Measurements from ENCODE around the gene AFG1L. TPM values are rescaled to one million over a fixed set of nuclear protein-coding genes. Genes with fewer than 3 reads are reported as not detected.
A peak's percentile ranks its signal among the peaks of the same experiment; 100 is the strongest.
"Not testable (repeated sequence)": the region's sequence is repeated elsewhere in the genome, so short reads cannot be mapped to it uniquely, and the experiment has no call there.

The AFG1L gene
- total RNA-seq (10 to 100 TPM in 1 of 5 donors, 1 to 10 TPM in 2, under 1 TPM in 1, not detected in 1; 0.45 to 18.5 (median 6.4) TPM), polyA plus RNA-seq (1 to 10 TPM; 2.1 to 3.2 (median 2.4) TPM)
- long read RNA-seq, donor 1, full-length matches to known transcripts: 1 of 1 reads
- long read RNA-seq, donor 1, partial matches to known transcripts: 0 of 1 reads
- long read RNA-seq, donor 1, other reads (novel, unspliced or antisense): 0 of 1 reads
- long read RNA-seq, donor 2: 0 reads
- long read RNA-seq, donor 3: 0 reads
- long read RNA-seq, donor 4: 0 reads
- long read RNA-seq, donor 5, full-length matches to known transcripts: 1 of 1 reads
- long read RNA-seq, donor 5, partial matches to known transcripts: 0 of 1 reads
- long read RNA-seq, donor 5, other reads (novel, unspliced or antisense): 0 of 1 reads
- long read RNA-seq, donor 6, full-length matches to known transcripts: 1 of 1 reads
- long read RNA-seq, donor 6, partial matches to known transcripts: 0 of 1 reads
- long read RNA-seq, donor 6, other reads (novel, unspliced or antisense): 0 of 1 reads
- long read RNA-seq, donor 7: 0 reads
- long read RNA-seq, donor 8: 0 reads
- long read RNA-seq, donor 9, full-length matches to known transcripts: 1 of 1 reads
- long read RNA-seq, donor 9, partial matches to known transcripts: 0 of 1 reads
- long read RNA-seq, donor 9, other reads (novel, unspliced or antisense): 0 of 1 reads
- long read RNA-seq, donor 10, full-length matches to known transcripts: 1 of 1 reads
- long read RNA-seq, donor 10, partial matches to known transcripts: 0 of 1 reads
- long read RNA-seq, donor 10, other reads (novel, unspliced or antisense): 0 of 1 reads

DNA sequence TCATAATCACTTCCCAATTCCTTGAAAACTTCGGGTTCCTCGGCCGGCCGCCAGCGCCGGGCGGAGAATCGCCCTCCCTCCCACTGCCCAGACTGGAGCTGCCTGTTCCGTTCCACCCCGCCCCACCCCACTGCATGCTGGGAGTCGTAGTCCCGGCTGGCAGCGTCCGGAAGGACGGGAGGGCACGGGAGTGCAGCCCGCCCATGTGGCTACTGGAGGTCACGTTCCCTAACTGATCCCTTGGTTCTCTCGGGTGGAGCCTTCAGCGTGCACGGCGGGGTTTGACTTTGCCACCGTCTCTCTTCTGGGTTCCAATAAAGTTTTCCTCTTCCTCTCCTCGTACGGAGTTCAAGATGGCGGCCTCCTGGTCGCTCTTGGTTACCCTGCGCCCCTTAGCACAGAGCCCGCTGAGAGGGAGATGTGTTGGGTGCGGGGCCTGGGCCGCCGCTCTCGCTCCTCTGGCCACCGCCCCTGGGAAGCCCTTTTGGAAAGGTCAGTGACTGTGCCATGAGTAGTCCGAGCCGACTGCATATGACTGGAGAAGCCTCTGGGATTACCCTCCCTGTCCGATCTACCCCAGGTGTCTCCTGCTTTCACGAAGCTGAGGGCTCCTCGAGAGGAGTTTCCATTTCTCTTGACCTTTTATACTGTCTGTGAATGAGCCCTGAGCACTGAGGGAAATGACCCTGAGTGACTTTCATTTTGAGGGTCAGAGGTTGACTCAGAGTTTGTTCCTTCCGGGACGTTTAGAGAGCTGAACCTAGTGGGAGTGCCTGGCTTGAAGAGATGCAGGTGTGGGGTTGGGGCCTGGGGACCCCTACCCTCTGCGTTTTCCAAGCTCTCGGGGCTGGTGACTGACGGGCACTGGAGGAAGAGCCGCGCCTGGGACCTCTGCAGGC, at the start of gene AFG1L:
Gene AFG1L, plus strand, starts transcription at position 328 of the 899 bp plus-strand sequence. Its CDS starts 26 bp downstream, at position 354.
- intact Hi-C loops (cut with DNase I; ENCODE audit: low total_unique reads): no loop called here
- no peaks in the 10 kb centered on the region for H3K27me3 ChIP-seq

GRCh38 chr6:108245095-108245494, 49.8 kb upstream of the AFG1L start:
- intact Hi-C loops (cut with DNase I; ENCODE audit: low total_unique reads); H3K4me3 ChIP-seq; H3K27me3 ChIP-seq; H3K9me3 ChIP-seq; H3K27ac ChIP-seq; DNase-seq: not testable (repeated sequence)
- Histone ChIP-seq H3K36me3 (peaks cover 0 to 25% (median 12%) of the 10 kb centered on the region in 4 donors), H3K4me1 (peaks cover 0 to 21% (median 7%) of the 10 kb centered on the region in 4 donors)
- WGBS, 5 donors: 92 to 96% (median 95%) methylated on average over 7 of the region's 7 CpGs

More for the DNA sequence above, at the start of gene AFG1L:
- H3K9me3 ChIP-seq: no peaks in the 10 kb centered on the region
- WGBS, 5 donors: 1 to 2% (median 1%) methylated on average over 25 to 46 of the region's 46 CpGs
- H3K36me3 ChIP-seq: no peaks in the 10 kb centered on the region
- peak within 1 kb of the TSS; percentile 94 to 97 (median 95) for H3K27ac ChIP-seq
- H3K4me1 ChIP-seq: peaks cover 12 to 18% (median 16%) of the 10 kb centered on the region in 4 donors
- peak within 1 kb of the TSS; percentile 62 to 89 (median 80) for H3K4me3 ChIP-seq
- DNase-seq: peak; percentile 94 to 97
- TF ChIP-seq EP300 (IDR thresholded peaks at IDR 0.05): no peak
- TF ChIP-seq POLR2A (IDR thresholded peaks at IDR 0.05): peak in 1 of 4 donors; percentile 47
- TF ChIP-seq POLR2AphosphoS5 (IDR thresholded peaks at IDR 0.05): peak; percentile 86 to 96 (median 91)
- TF ChIP-seq, protein P1, sequence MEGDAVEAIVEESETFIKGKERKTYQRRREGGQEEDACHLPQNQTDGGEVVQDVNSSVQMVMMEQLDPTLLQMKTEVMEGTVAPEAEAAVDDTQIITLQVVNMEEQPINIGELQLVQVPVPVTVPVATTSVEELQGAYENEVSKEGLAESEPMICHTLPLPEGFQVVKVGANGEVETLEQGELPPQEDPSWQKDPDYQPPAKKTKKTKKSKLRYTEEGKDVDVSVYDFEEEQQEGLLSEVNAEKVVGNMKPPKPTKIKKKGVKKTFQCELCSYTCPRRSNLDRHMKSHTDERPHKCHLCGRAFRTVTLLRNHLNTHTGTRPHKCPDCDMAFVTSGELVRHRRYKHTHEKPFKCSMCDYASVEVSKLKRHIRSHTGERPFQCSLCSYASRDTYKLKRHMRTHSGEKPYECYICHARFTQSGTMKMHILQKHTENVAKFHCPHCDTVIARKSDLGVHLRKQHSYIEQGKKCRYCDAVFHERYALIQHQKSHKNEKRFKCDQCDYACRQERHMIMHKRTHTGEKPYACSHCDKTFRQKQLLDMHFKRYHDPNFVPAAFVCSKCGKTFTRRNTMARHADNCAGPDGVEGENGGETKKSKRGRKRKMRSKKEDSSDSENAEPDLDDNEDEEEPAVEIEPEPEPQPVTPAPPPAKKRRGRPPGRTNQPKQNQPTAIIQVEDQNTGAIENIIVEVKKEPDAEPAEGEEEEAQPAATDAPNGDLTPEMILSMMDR (IDR thresholded peaks at IDR 0.05): no peak

DNA sequence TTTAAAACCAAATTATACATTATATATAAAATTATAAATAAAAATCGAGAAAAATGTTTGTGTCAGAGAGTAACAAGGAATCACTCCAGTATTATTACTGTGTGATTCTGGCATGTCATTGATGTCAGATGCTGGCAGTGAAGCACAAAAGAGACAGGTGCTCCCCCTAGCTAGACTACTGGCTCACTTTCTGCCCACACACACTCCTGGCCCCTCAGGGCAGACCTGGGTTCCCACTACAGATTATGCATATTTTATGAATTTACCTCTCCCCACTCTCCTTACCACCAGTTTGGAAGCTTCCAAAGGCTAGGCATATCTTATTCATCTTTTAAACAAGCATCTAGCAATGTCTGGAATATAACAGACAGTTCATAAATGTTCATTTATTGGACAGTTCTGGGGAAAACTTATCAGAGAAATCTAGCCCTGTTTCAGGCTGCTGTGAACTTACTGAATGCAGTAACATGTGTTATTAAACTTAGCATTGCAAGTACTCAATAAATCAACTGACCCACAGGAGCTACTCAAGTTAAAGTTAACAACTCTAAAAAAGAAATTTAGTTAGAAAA, 46.8 kb upstream of the AFG1L start:
- no peak overlapping the region for H3K27ac ChIP-seq

More for the DNA sequence above, 46.8 kb upstream of the AFG1L start:
- DNase-seq: no peak
- no peak for TF ChIP-seq POLR2A (IDR thresholded peaks at IDR 0.05)
- TF ChIP-seq EP300 (IDR thresholded peaks at IDR 0.05): no peak
- TF ChIP-seq POLR2AphosphoS5 (IDR thresholded peaks at IDR 0.05): no peak
- TF ChIP-seq, protein P1 (IDR thresholded peaks at IDR 0.05): no peak
- Histone ChIP-seq H3K4me1 (peaks cover 15 to 50% (median 29%) of the 10 kb centered on the region in 4 donors), H3K36me3 (peaks cover 0 to 14% (median 8%) of the 10 kb centered on the region in 4 donors), H3K27me3 (no peaks in the 10 kb centered on the region), H3K9me3 (no peaks in the 10 kb centered on the region), H3K4me3 (no peak overlapping the region)
- intact Hi-C loops (cut with DNase I; ENCODE audit: low total_unique reads): no loop called here
- 81 to 93% (median 89%) methylated on average over 1 of the region's 1 CpG for WGBS, 5 donors

All from stomach (tissue), 19 donors.